Daoy (cell line): ENCODE data around the gene C2CD2. TPM values are rescaled to one million over a fixed set of nuclear protein-coding genes. Genes with fewer than 3 reads are reported as not detected.
"Not testable (repeated sequence)": the region's sequence is repeated elsewhere in the genome, so short reads cannot be mapped to it uniquely, and the experiment has no call there.

ENCODE experiments used
- DNase-seq: peaks from one replicate; pipeline ENCODE4 v3.0.0-alpha.2; 2015; ENCODE audit warnings: low read depth
- total RNA-seq: library from RNA; depleted of rRNA; stranded (reverse); fragments of >200 nt; shearing (Covaris generic); gene quantifications from 2 replicates; pipeline ENCODE4 v1.2.3, GENCODE V29; 2014

C2CD2 gene
- total RNA-seq, 1 experiment from 2014 or later, result 35.4 TPM

DNA sequence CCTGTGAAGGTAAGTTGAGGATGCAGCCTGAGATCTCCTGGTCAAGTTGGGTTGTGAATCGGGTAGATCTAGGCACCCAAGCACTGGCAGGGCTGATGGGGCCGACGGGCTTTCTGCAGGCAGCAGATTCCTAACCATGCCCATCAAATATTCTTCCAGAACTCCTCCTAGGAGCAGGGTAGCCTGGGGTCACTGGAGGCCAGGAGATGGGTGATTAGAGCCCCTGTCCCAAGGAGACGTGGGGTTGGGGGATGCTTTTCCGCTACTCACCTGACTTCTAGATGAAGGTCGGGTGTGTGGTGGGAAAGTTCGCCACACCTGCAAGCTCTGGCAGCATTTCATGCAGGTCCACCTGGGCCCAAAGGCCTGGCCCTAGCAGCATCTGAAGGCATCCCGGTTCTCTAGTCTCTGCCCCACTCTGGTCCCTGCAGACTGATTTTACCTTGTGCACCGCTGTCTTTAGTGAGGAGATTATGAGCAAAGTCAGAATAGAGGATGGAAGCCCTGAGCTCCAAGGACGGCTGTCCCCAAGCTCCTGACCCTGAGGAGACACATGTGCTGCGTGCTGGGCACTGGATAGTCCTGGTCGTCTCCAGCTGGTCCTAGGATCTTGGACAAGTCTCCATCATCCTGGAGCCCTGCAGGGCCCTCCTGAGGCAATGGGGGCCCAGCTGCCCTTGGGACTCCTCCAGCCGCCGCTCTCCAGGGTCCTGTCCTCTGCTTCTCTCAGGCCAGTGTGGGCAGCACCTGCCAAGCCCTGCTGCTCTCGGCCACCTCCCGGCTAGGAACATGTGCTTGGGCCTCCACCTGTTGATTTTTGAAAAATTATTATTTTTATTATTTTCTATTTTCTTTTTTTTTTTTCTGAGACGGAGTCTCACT lies 21.8 kb upstream of the C2CD2 start:
- DNase-seq, result no peak

DNA sequence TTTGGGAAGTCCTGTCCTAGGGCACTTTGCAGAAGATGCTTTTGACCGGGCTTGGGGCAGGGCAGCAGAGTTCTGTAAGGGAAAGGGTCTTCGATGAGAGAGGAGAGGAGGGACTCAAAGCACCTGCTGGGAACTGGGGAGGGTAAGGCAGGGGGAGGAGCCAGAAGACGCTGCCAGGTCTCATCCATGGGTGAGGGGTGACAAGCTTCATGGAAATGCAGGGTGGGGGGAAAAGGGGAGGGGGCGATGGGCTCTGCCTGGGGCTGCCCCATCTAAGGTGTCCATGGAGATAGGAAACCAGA lies 20.9 kb upstream of the C2CD2 start:
- DNase-seq, result no peak

- DNase-seq, result no peak
Measured at GRCh38 chr21:41973861-41974751, 20.3 kb upstream of the C2CD2 start.

DNA sequence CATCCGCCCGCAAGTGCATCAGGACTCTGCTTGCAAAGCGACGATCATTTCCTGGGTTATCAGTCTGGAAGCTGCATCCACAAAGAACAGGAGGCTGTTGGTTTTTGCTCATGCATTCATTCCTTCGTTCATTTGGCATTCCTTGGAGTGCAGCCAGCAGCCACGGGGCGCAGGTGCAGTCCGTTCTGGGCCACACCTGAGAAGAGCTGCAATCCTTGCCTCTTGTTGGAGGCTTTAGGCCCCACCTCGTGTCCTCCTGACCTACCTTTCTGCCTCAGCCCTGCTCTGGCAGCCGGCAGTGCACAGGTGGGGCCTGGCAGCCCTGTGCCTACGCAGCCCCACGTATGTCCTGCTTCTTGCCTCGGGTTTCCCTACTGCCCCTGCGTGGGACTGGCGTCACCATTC lies 19.6 kb upstream of the C2CD2 start:
- no peak for DNase-seq

GRCh38 chr21:41972511-41973205 lies 18.8 kb upstream of the C2CD2 start:
- no peak for DNase-seq

GRCh38 chr21:41971891-41972290 lies 18.1 kb upstream of the C2CD2 start:
- DNase-seq, result no peak

DNA sequence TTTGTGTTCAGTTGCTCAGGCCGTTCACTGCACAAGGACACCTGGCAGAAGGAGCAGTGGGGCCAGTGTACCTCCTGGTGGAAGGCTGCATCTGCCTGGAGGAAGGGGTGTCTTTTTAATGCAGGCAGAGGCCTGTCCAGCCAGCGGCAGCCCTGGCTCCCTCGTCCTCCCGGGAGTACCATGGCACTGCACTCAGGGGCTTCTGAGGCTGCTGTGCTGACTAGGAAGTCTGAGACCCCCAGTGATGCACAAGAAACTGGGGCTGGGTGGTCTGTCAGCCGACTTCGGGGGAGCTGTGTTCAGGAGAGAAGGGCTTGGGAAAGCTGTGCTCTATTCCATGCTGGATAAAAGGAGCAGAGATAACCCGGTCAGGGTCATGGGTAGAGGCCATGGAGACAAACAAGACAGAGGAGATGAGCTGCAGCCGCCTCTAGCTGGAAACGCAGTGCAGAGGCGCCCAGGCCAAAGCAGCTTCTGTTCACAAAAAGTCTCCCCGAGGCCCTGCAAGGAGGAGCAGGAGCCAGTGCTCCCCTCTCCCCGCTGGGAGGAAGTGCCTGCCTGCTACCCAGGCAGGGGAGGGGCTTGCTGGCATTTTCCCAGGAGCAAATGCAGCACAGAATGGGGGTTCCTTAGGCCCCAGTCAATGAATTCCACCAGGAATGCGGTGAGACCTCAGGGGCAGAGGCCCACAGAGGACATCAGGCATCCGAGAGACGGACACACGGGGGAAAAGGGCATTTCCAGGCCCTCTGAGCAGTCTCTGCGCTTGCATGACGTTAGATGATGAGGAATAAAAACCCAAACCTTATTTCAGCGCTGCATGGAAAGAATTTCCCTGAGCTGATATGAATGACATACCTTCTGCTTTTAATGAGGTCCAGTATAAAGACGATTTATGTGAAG lies 17.2 kb upstream of the C2CD2 start:
- DNase-seq, result no peak

- no peak for DNase-seq
Measured at GRCh38 chr21:41970106-41970391, 16.2 kb upstream of the C2CD2 start.

DNA sequence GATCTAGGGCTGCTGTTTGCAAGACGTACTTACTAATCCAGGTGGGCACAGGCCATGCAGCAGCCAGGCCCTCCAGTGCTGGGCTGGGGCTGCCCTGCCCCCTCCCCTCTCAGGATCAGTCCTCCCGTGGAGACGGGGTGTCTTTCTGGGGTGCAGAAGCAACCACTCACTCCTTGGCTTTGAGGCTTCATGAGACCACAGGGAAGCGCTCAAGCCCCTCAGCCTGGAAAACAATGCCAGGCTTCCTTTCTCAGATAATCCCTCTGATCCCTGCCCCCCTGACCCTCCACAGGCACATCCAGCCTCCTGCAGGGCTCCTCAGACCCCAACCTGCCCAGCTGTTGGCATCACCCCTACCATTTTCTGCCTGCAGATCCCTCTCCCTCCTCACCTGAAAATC lies 13.9 kb upstream of the C2CD2 start:
- no peak for DNase-seq

DNA sequence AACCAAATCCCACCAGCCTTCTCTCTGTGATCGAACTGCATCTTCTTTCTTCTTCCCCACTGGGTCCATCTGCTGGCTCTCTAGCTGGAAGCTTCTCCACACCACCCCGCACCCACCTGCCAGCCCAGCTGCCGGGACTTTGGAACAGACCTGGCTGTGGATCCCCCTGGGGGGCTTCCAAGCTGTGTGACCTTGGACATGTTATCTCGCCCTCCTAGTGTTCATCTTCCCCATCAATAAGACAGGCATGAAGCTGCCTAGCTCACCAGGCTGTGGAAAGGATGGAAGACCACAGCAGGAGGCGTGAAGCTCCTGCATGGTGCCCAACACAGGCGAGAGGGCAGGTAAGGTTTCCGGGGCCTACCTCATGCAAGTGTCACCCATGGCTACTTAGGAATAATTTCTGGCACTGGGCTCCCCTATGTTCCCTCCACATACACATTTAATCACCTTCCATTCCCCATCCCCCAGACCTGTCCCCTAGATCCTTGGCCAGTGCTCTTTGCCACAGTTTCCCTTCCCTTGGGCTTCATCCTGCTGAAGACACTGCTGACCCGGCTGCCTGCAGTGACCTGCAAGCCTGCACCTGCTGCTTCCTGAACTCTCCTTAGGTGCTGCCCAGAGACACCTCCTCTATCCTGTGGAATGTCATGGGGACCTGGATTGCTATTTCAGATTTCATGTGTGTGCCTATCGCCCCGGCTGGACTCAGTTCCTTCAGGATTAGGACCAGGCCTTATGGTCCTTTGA lies 13.2 kb upstream of the C2CD2 start:
- no peak for DNase-seq

DNA sequence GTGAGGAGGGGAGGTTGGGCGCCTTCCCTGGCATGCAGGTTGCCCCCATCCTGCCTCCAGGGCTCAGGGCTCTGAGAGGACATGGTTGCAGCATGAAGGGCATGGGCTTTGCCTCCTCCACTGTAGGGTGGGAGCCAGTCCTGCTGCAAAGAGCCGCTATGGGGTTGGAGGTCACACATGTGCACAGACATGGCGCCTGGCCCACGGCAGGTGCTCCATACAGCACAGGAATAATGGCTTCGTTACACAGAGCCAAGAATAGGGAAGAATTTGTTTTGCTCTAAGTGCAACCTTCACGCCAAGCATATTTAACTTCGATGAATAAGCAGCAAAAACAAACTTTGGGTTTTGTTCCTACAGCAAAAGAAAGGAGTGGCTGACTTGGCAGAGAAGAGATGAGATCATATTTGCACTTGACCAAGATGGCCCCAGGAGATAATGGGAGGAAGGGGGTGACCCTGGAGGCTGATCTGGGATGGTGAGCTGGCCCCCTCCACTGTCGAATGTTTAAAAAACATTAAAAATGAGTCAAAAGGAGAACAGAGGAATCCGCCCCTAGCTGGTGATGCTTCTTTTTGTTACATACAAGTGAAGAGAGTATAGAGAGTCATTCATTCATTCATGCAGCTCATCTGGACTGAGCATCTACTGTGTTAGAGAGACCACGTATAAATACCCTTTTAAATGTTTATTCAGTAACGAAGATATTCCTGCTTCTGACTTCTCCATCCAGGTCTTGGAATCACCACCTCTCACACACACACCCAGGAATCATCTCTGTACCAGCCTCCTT lies 12.4 kb upstream of the C2CD2 start:
- DNase-seq, result peak; percentile 74

- no peak for DNase-seq
Measured at GRCh38 chr21:41965461-41966013, 11.7 kb upstream of the C2CD2 start.

DNA sequence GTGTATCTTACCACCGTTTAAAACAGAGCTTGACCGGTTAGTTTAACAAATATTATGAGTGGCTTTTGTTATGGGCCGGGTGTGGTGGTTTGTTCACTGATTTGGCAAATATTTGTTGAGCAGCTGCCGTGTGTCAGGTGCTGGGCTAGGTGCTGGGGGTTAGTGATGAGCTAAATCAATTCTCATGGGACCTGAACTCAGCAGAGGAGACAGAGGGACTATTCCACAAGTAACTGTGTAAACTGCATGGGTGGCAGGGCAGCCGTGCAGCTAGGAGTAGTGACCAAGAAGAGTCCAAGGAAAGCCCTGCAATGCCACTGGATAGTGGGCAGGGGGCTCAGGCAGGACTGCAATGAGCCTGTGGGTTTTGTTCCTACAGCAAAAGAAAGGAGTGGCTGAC lies 11.2 kb upstream of the C2CD2 start:
- no peak for DNase-seq

- DNase-seq, result no peak
Measured at GRCh38 chr21:41964171-41964570, 10.4 kb upstream of the C2CD2 start.

GRCh38 chr21:41962425-41962966 lies 8.7 kb upstream of the C2CD2 start:
- DNase-seq, result no peak

GRCh38 chr21:41961753-41962152 lies 7.9 kb upstream of the C2CD2 start:
- DNase-seq, result no peak

- DNase-seq, result peak; percentile 80
Measured at GRCh38 chr21:41961282-41961701, 7.5 kb upstream of the C2CD2 start.

DNA sequence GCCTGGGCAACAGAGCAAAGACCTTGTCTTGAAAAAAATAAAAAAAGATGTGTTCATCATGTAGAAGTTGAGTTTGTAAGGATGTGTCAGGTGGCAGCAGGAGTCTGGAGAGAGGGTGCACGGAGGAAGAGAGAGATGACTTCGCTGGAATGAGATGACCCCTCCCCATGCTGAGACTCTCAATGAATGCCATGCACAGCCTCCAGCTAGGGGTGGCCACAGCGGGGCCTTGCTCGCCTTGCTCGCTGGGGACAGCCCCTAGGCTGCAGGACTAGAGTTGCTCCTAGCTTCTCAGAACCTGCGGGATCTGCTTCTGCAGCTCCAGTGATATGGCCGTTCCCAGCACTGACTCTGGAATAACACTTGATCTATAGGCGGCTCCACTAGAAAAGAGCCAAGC lies 6.6 kb upstream of the C2CD2 start:
- DNase-seq, result no peak

GRCh38 chr21:41959697-41960096 lies 5.9 kb upstream of the C2CD2 start:
- DNase-seq, result not testable (repeated sequence)
